ENCODE measurements around the gene KCNMB3. TPM values are rescaled to one million over a fixed set of nuclear protein-coding genes. Genes with fewer than 3 reads are reported as not detected.

Gene KCNMB3
- polyA plus RNA-seq, 2 of the 4 experiments (the other 2 are of a cell fraction): 1.3 to 2.8 TPM

DNA sequence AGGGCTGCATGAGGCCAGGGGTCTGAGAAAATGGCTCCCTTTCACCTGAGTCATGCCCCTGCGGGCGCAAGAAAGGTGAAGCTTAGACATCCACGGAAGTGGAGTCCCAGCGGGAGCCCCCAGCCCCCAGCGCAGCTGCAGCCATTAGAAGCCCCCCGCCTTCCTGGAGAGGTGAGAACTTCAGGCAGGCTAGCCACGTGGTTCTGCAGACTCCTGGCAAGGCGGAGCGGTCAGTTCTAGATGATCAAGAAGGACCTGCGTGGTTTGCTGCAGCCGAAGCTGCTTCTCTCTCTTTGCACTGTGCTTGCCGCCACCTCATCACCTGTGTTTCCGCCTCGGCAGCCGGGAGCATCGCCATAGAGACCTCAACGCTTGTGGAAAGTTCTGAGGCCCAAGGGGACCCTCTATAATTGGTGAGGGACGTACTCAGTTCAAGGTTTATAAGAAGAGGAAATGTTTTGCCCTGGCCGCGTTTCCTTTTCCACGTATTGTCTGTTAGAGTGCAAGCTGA lies 15.8 kb upstream of the KCNMB3 start (continued):
- no peak for TF ChIP-seq RAD21 (conservative IDR thresholded peaks at IDR 0.05 in 1 of 2, IDR thresholded peaks at IDR 0.05 in 1 of 2)
- TF ChIP-seq, protein P1, sequence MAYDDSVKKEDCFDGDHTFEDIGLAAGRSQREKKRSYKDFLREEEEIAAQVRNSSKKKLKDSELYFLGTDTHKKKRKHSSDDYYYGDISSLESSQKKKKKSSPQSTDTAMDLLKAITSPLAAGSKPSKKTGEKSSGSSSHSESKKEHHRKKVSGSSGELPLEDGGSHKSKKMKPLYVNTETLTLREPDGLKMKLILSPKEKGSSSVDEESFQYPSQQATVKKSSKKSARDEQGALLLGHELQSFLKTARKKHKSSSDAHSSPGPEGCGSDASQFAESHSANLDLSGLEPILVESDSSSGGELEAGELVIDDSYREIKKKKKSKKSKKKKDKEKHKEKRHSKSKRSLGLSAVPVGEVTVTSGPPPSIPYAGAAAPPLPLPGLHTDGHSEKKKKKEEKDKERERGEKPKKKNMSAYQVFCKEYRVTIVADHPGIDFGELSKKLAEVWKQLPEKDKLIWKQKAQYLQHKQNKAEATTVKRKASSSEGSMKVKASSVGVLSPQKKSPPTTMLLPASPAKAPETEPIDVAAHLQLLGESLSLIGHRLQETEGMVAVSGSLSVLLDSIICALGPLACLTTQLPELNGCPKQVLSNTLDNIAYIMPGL (CRISPR knock-in tag; IDR thresholded peaks at IDR 0.05; ENCODE audit: borderline replicate concordance): no peak
- no peak for TF ChIP-seq KDM1A (IDR thresholded peaks at IDR 0.05; ENCODE audit: low read depth)
- TF ChIP-seq, protein P2, sequence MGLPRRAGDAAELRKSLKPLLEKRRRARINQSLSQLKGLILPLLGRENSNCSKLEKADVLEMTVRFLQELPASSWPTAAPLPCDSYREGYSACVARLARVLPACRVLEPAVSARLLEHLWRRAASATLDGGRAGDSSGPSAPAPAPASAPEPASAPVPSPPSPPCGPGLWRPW (IDR thresholded peaks at IDR 0.05): no peak
- no peak for TF ChIP-seq HEYL (CRISPR knock-in tag; IDR thresholded peaks at IDR 0.05)
- TF ChIP-seq RARB (CRISPR knock-in tag; IDR thresholded peaks at IDR 0.05): no peak
- no peak for TF ChIP-seq GATA3 (IDR thresholded peaks at IDR 0.05; ENCODE audit: borderline replicate concordance)
- TF ChIP-seq NFE2L2 (conservative IDR thresholded peaks at IDR 0.05; ENCODE audit: low read length): no peak

DNA sequence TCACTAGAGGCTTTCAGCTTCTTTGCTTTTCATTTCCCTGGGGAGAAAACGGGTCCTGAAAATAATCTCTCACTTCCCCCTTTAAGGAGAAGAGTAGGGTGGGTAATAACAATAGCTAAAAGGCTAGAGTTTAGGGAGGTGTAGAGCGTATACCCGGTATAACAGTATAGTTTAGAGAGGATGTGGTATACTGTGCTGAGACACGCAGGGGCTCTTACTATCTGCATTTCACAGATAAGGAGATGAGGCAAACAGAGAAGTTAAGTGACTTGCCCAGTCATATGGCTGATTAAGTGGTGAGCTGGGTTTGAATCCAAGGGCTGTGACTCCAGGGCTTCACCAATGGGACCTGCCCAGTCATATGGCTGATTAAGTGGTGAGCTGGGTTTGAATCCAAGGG lies 15.0 kb upstream of the KCNMB3 start:
- POLR2A ChIA-PET: no interaction called here
- H3K9me3 ChIP-seq: no peaks in the 10 kb centered on the region
- no peak overlapping the region for H3K4me3 ChIP-seq
- H3K27ac ChIP-seq: no peak overlapping the region
- no peak overlapping the region for H3K4me2 ChIP-seq
- FAIRE-seq: no peak
- no peak for ATAC-seq
- CTCF ChIA-PET: interaction anchor here (0.8 to 1.7 kb wide), 2 partner anchors 49 to 117 kb away, joined by 4 to 5 read pairs; partner anchors contain the start of gene PIK3CA
- 61% methylated on average over 4 of the region's 4 CpGs for WGBS (ENCODE audit: missing lambda C conversion rate)
- TF ChIP-seq RCOR1 (IDR thresholded peaks at IDR 0.05; ENCODE audit: low read depth, low read length) (no peak), POLR2A (IDR thresholded peaks at IDR 0.05; ENCODE audit: low read length) (no peak), CHD4 (IDR thresholded peaks at IDR 0.05; ENCODE audit: borderline replicate concordance) (no peak), HOXB13 (CRISPR knock-in tag; IDR thresholded peaks at IDR 0.05; ENCODE audit: low read depth) (no peak), JUN (IDR thresholded peaks at IDR 0.05) (no peak), CBX8 (IDR thresholded peaks at IDR 0.05) (no peak), SREBF2 (IDR thresholded peaks at IDR 0.05) (no peak), EP300 (IDR thresholded peaks at IDR 0.05) (no peak)
- no peaks in the 10 kb centered on the region for H3K4me1 ChIP-seq
- DNase-seq (ENCODE audit: low read depth in 1 of 2, low spot score in 1 of 2): no peak

DNA sequence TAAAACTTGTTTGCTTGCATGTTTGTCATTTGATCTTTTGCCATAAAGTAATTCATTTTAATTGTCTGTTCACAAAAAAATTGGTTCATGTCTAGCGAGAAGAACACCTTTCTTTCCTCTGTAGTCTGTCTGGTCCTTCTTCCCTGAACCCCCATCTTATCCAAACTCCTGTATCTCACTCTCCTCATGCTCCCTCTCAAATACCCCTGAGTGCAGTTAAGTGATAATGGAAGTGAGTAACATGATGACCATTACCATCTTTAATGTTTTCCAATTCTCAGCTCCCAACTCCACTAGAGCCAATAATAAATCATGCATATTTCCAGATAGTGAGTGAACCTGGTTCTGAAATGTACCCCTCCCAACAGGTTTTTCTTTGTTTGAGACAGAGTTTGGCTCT lies 14.2 kb upstream of the KCNMB3 start:
- Histone ChIP-seq H3K4me2 (no peak overlapping the region), H3K4me1 (no peaks in the 10 kb centered on the region), H3K27ac (no peak overlapping the region), H3K4me3 (no peak overlapping the region), H3K9me3 (peaks cover 4% of the 10 kb centered on the region; the same call in 1 of the 3 replicates)
- TF ChIP-seq, protein P3, sequence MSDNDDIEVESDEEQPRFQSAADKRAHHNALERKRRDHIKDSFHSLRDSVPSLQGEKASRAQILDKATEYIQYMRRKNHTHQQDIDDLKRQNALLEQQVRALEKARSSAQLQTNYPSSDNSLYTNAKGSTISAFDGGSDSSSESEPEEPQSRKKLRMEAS (IDR thresholded peaks at IDR 0.05): no peak
- no peak for TF ChIP-seq EP300 (IDR thresholded peaks at IDR 0.05)
- no peak for TF ChIP-seq RFX5 (IDR thresholded peaks at IDR 0.05)
- no peak for TF ChIP-seq NFE2L2 (conservative IDR thresholded peaks at IDR 0.05; ENCODE audit: low read length)
- TF ChIP-seq MAZ (IDR thresholded peaks at IDR 0.05; ENCODE audit: borderline replicate concordance, low read depth, low read length): no peak
- TF ChIP-seq, protein P4, sequence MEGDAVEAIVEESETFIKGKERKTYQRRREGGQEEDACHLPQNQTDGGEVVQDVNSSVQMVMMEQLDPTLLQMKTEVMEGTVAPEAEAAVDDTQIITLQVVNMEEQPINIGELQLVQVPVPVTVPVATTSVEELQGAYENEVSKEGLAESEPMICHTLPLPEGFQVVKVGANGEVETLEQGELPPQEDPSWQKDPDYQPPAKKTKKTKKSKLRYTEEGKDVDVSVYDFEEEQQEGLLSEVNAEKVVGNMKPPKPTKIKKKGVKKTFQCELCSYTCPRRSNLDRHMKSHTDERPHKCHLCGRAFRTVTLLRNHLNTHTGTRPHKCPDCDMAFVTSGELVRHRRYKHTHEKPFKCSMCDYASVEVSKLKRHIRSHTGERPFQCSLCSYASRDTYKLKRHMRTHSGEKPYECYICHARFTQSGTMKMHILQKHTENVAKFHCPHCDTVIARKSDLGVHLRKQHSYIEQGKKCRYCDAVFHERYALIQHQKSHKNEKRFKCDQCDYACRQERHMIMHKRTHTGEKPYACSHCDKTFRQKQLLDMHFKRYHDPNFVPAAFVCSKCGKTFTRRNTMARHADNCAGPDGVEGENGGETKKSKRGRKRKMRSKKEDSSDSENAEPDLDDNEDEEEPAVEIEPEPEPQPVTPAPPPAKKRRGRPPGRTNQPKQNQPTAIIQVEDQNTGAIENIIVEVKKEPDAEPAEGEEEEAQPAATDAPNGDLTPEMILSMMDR (IDR thresholded peaks at IDR 0.05): no peak
- TF ChIP-seq, protein P2 (IDR thresholded peaks at IDR 0.05): no peak
- no peak for TF ChIP-seq RAD21 (conservative IDR thresholded peaks at IDR 0.05 in 1 of 2, IDR thresholded peaks at IDR 0.05 in 1 of 2)
- no peak for TF ChIP-seq RCOR1 (IDR thresholded peaks at IDR 0.05; ENCODE audit: low read depth, low read length)
- TF ChIP-seq FOXS1 (CRISPR knock-in tag; IDR thresholded peaks at IDR 0.05): no peak
- TF ChIP-seq ESRRA (IDR thresholded peaks at IDR 0.05; ENCODE audit: borderline replicate concordance, low read length): no peak
- no peak for TF ChIP-seq MAFK (IDR thresholded peaks at IDR 0.05; ENCODE audit: partially characterized antibody)
- no peak for TF ChIP-seq ZNF302 (CRISPR knock-in tag; IDR thresholded peaks at IDR 0.05)
- TF ChIP-seq CHD4 (IDR thresholded peaks at IDR 0.05; ENCODE audit: borderline replicate concordance): no peak
- no peak for TF ChIP-seq EHMT2 (IDR thresholded peaks at IDR 0.05; ENCODE audit: low read depth)
- DNase-seq (ENCODE audit: low read depth in 1 of 2, low spot score in 1 of 2) (no peak), FAIRE-seq (no peak), ATAC-seq (no peak)
- ChIA-PET CTCF (interaction anchor here (1.7 kb wide), 1 partner anchor 116 kb away, joined by 5 read pairs; the partner anchor contains the start of gene PIK3CA), POLR2A (no interaction called here)
- WGBS (ENCODE audit: missing lambda C conversion rate): 27% methylated on average over 1 of the region's 1 CpG

Measured in A549 (cell line).